ENCODE data around the gene FETUB. TPM values are rescaled to one million over a fixed set of nuclear protein-coding genes. Genes with fewer than 3 reads are reported as not detected.

Gene FETUB
- total and polyA plus RNA-seq, 8 donors: not detected

DNA sequence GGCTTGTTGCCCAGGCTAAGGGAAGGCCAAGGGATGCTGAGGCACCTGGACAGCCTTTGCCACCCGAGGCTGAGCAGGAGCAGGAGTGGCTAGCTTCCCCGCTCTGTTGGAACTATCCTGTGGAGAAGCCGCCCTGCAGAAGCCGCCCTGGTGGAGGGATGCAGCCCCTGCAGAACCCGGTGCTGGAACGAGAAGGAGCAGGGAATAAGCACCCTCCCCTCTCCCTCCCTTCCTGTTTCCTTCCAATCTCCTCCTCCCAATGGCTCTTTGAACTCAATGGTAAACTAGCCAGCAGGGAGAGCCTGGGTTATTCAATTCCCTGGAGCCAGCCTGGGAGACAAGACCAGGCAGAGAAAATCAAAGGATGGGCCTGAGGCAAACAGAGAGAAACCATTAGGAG is 13.8 kb downstream of the FETUB start:
- Histone ChIP-seq H3K4me3 (no peak overlapping the region), H3K36me3 (no peaks in the 10 kb centered on the region), H3K27me3 (no peaks in the 10 kb centered on the region), H3K27ac (no peak overlapping the region), H3K4me1 (no peaks in the 10 kb centered on the region), H3K9me3 (no peaks in the 10 kb centered on the region)
- intact Hi-C loops (cut with DNase I): no loop called here
- DNase-seq (no peak), ATAC-seq (no peak), FAIRE-seq (no peak)
- WGBS, 2 donors: 50 to 53% methylated on average over 6 of the region's 6 CpGs
- TF ChIP-seq, protein P1, sequence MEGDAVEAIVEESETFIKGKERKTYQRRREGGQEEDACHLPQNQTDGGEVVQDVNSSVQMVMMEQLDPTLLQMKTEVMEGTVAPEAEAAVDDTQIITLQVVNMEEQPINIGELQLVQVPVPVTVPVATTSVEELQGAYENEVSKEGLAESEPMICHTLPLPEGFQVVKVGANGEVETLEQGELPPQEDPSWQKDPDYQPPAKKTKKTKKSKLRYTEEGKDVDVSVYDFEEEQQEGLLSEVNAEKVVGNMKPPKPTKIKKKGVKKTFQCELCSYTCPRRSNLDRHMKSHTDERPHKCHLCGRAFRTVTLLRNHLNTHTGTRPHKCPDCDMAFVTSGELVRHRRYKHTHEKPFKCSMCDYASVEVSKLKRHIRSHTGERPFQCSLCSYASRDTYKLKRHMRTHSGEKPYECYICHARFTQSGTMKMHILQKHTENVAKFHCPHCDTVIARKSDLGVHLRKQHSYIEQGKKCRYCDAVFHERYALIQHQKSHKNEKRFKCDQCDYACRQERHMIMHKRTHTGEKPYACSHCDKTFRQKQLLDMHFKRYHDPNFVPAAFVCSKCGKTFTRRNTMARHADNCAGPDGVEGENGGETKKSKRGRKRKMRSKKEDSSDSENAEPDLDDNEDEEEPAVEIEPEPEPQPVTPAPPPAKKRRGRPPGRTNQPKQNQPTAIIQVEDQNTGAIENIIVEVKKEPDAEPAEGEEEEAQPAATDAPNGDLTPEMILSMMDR (IDR thresholded peaks at IDR 0.05): no peak

DNA sequence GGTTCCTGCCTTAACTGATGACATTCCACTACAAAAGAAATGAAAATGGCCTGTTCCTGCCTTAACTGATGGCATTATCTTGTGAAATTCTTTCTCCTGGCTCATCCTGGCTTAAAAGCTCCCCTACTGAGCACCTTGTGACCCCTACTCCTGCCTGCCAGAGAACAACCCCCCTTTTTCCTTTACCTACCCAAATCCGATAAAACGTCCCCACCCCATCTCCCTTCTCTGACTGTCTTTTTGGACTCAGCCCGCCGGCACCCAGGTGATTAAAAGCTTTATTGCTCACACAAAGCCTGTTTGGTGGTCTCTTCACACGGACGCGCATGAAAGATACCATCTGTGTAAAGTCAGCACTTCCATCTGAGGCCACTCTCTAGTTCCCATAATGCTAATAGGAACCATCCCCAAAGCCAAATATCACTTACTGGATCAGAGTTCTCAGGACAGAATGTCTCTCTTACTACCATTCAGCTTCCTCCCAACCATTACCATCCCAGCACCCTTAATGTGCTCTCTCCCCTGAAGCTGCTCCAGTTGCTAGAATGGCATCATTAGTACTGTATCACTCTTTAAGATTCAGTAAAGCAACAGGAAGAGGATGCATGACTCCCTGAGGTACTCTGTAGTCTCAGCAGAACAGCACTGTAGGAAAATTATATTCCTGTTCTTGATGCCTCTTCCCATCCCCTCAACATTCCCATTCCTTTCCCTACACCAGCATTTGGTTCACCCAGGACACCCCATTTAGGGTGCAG is 23.3 kb downstream of the FETUB start:
- WGBS, 2 donors: 55 to 70% methylated on average over 7 of the region's 7 CpGs
- no peaks in the 10 kb centered on the region for H3K36me3 ChIP-seq
- H3K9me3 ChIP-seq: no peaks in the 10 kb centered on the region
- FAIRE-seq: no peak
- H3K4me1 ChIP-seq: no peaks in the 10 kb centered on the region
- no peak overlapping the region for H3K27ac ChIP-seq
- H3K4me3 ChIP-seq: no peak overlapping the region
- intact Hi-C loops (cut with DNase I): no loop called here
- ATAC-seq: no peak
- DNase-seq: no peak
- TF ChIP-seq, protein P1 (IDR thresholded peaks at IDR 0.05): no peak
- H3K27me3 ChIP-seq: no peaks in the 10 kb centered on the region

DNA sequence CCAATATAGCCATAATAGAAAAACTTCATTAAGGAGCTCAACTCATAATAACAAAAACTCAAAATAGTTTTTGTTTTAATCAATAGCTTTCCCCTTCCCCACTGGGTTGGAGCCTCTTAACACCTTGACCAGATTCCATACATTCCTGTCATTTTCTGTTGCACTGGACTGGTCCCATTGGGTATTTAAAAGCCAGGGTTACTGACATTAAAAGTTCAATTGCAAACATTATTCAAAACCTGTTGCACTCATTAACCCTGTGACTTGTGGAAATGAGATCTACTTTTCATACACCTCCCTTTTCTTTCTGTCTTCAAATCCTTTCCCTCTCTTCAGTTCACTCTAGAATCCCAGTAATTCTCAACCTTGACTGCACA is 23.9 kb downstream of the FETUB start:
- no peaks in the 10 kb centered on the region for H3K36me3 ChIP-seq
- H3K27me3 ChIP-seq: no peaks in the 10 kb centered on the region
- intact Hi-C loops (cut with DNase I): no loop called here
- no peak overlapping the region for H3K4me3 ChIP-seq
- ATAC-seq (no peak), DNase-seq (no peak), FAIRE-seq (no peak)
- no peaks in the 10 kb centered on the region for H3K4me1 ChIP-seq
- no peaks in the 10 kb centered on the region for H3K9me3 ChIP-seq
- TF ChIP-seq, protein P1 (IDR thresholded peaks at IDR 0.05): no peak
- H3K27ac ChIP-seq: no peak overlapping the region

DNA sequence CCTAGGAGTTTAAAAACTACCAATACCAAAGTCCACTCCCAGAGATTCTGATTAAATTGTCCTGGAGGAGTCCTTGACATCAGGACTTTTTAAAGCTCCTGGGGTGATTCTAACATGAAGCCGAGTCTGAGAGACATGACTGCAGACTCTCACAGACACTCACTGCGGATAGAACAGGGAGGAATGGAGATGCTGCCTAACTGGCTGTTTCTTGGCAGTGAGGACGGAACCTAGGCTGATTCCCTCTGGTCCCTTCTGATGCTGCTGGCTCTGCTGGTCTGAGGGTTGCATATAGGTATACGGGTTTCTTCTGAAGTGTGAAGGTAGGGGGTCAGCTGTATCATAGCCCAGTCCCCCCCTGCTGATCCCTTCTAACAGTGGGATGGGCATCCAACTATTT is 24.3 kb downstream of the FETUB start:
- Histone ChIP-seq H3K27me3 (no peaks in the 10 kb centered on the region), H3K27ac (no peak overlapping the region), H3K4me1 (no peaks in the 10 kb centered on the region), H3K36me3 (no peaks in the 10 kb centered on the region), H3K4me3 (no peak overlapping the region), H3K9me3 (no peaks in the 10 kb centered on the region)
- WGBS, 2 donors: 58 to 72% methylated on average over 4 of the region's 4 CpGs
- FAIRE-seq (no peak), ATAC-seq (no peak), DNase-seq (no peak)
- TF ChIP-seq, protein P1 (IDR thresholded peaks at IDR 0.05): no peak
- intact Hi-C loops (cut with DNase I): no loop called here

DNA sequence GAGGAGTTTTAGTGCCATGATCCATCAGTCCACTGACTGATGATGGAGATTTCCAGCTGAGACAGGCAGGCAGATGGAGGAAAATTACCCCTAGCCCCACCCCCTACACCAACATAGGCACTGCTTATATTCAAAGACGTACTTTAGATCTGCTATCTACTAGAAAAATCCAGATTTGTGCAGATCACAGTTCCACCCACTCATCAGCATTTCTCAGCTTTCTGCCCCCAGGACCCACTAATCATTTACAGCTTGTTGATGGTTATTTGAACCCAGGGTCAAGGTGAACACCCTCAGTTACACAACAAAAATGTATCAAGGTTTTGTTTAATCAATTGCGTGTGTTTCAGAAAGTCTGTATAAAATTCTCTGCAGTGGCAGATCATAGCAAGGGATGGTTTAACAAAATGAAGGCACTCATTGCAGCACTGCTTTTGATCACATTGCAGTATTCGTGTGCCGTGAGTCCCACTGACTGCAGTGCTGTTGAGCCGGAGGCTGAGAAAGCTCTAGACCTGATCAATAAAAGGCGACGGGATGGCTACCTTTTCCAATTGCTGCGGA is 25.5 kb downstream of the FETUB start, which contains the start of gene HRG:
Gene HRG, plus strand, starts transcription at position 390 of the 564 bp plus-strand sequence. Its CDS starts 18 bp downstream, at position 408.
- Histone ChIP-seq H3K9me3 (no peaks in the 10 kb centered on the region), H3K27me3 (no peaks in the 10 kb centered on the region), H3K36me3 (no peaks in the 10 kb centered on the region), H3K27ac (no peak within 1 kb of the TSS), H3K4me1 (no peaks in the 10 kb centered on the region), H3K4me3 (no peak within 1 kb of the TSS)
- no peak for FAIRE-seq
- no peak for ATAC-seq
- 46 to 54% methylated on average over 8 of the region's 8 CpGs for WGBS, 2 donors
- TF ChIP-seq, protein P1 (IDR thresholded peaks at IDR 0.05): no peak
- intact Hi-C loops (cut with DNase I): no loop called here
- DNase-seq: no peak
